ENCODE measurements around the gene C16orf86.

C16orf86 gene

GRCh38 chr16:67668495-67669157, 2.0 kb downstream of the C16orf86 start:
- DNase-seq (ENCODE audit: low read depth), result no peak
- no peak overlapping the region for H3K4me3 ChIP-seq (ENCODE audit: low read length)
- TF ChIP-seq CTCF (conservative IDR thresholded peaks at IDR 0.05; ENCODE audit: low read length), result peak; percentile 9; the same call in 1 of the 2 replicates

DNA sequence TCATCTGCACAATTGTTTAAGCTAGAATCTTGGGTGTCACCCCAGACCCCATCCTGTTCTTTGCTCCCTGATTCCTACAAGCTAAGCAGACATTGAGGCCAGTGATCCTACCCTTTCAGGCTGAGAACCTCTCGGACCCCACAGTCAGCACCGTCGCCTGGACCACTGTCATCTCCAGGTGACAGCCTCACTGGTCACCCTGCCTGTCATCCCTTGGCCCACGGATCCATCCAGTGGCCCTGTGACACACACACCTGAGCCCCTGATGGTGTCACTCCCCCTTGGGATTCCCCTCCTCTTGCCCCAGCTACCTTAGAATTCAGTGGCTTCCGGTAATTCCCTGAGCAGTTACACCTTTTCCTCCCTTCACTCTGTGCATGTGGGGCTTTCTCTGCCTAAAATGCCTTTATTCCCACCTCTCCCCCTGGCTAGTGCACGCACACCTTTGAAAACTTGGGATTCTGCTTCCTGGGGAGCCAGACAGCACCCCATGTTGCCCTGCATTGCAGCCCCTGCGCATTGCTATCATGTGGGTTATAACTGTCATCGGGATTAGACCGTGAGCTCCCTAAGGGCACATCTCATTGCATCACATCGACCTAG, 3.0 kb downstream of the C16orf86 start:
- no peak for DNase-seq (ENCODE audit: low read depth)
- no peak overlapping the region for H3K4me3 ChIP-seq (ENCODE audit: low read length)
- TF ChIP-seq CTCF (conservative IDR thresholded peaks at IDR 0.05; ENCODE audit: low read length), result no peak

GRCh38 chr16:67672306-67672705, 5.7 kb downstream of the C16orf86 start:
- no peak for DNase-seq (ENCODE audit: low read depth)
- no peak for TF ChIP-seq CTCF (conservative IDR thresholded peaks at IDR 0.05; ENCODE audit: low read length)
- no peak overlapping the region for H3K4me3 ChIP-seq (ENCODE audit: low read length)

GRCh38 chr16:67672739-67673662, 6.4 kb downstream of the C16orf86 start:
- DNase-seq (ENCODE audit: low read depth), result peak; percentile 86
- TF ChIP-seq CTCF (conservative IDR thresholded peaks at IDR 0.05; ENCODE audit: low read length), result peak; percentile 89
- H3K4me3 ChIP-seq (ENCODE audit: low read length), result no peak overlapping the region

DNA sequence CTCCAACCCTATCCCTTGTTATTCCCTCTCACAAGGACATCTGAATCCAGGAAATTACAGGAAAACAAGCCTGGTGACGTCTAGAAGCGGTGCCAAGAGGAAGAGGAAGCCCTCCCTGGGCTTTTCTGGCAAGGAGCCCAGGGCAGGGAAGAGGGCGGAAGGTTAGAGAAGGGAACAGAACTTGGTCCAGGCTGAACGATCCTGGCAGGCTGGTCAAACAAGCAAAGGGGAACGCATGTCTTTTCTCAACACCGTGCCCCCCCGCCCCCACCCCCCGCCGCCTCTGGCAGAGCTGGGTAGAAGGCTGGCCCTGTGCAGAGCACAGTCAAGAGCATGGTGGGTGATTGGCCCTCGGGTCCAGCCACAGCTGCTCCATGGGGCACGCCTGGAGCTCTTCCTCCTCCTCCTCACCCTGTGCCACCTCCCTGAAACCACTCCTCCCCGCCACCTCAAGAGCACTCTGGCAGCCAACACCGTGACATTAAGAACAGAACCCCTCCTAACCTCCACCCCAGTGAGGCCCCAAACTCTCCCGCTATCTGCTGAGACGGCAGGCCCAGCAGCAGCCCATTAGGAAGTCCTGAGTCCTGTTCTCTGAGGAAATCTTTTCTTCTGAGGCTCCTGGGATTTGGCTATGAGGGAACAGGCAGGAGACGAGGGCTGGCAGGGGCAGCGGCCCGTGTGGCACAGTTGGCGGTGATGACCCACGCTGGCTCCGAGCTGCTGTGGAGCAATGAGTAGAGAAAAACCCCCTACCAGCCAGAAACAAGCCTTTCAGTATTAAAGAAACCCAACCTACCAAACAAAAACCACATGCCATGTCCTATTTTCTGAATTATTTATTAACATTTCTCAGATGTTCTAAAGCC, 7.3 kb downstream of the C16orf86 start:
- DNase-seq (ENCODE audit: low read depth), result no peak

More for the DNA sequence above, 7.3 kb downstream of the C16orf86 start:
- TF ChIP-seq CTCF (conservative IDR thresholded peaks at IDR 0.05; ENCODE audit: low read length), result no peak
- no peak overlapping the region for H3K4me3 ChIP-seq (ENCODE audit: low read length)

All from AG10803 (cell line).